Cardiac muscle cell (in vitro differentiated cells and primary cell): Measurements from ENCODE around the gene KLHL2. TPM values are rescaled to one million over a fixed set of nuclear protein-coding genes. Genes with fewer than 3 reads are reported as not detected.

Source experiments
- DNase-seq, 2 donors: peaks; one replicate each; pipeline versions ENCODE4 v3.0.0 to v3.0.0-alpha.2; 2010 to 2017; ENCODE audit warnings: low read depth in 1 of 2, low spot score in 1 of 2
- H3K27ac ChIP-seq: fragments of 200-600 bp; sonication (generic); 2 replicates; pipeline ENCODE4 v1.5.1; 2016
- H3K27me3 ChIP-seq: fragments of 200-600 bp; sonication (generic); 2 replicates; pipeline ENCODE4 v1.6.0; 2016; ENCODE audit warnings: control low read depth
- H3K36me3 ChIP-seq: fragments of 200-600 bp; sonication (generic); 2 replicates; pipeline ENCODE4 v1.5.1; 2016; ENCODE audit warnings: control low read depth
- H3K4me1 ChIP-seq: fragments of 200-600 bp; sonication (generic); 2 replicates; pipeline ENCODE4 v1.8.1; 2017; ENCODE audit warnings: low read depth, mild to moderate bottlenecking, mixed run types
- H3K4me3 ChIP-seq: fragments of 200-600 bp; sonication (generic); 2 replicates; pipeline ENCODE4 v1.5.1; 2016; ENCODE audit warnings: mild to moderate bottlenecking
- H3K9me3 ChIP-seq: fragments of 200-600 bp; sonication (generic); 2 replicates; pipeline ENCODE4 v1.5.1; 2017; ENCODE audit warnings: low read depth, mild to moderate bottlenecking, control low read depth
- CTCF ChIP-seq: IDR thresholded peaks from 2 replicates; pipeline ENCODE4 v1.5.1; 2012; ENCODE audit warnings: low read depth, mild to moderate bottlenecking, low read length
- polyA plus RNA-seq: library from polyadenylated mRNA; unstranded; fragments of >200 nt; fragmentation: Nextera tagmentation; extraction: Ambion mirVana; gene quantifications from 2 replicates; pipeline ENCODE4 v1.2.1, GENCODE V29; 2016
- total RNA-seq: library from RNA; depleted of rRNA; stranded (reverse); fragments of >200 nt; gene quantifications from 2 replicates; pipeline ENCODE4 v1.2.3, GENCODE V29; 2016

Gene KLHL2
- total and polyA plus RNA-seq, 2 experiments from 2014 or later = 39.7 to 39.8 TPM

- Histone ChIP-seq H3K36me3 (no peaks in the 10 kb centered on the region), H3K4me3 (no peak overlapping the region), H3K27ac (no peak overlapping the region), H3K27me3 (no peaks in the 10 kb centered on the region), H3K9me3 (no peaks in the 10 kb centered on the region), H3K4me1 (no peaks in the 10 kb centered on the region)
- peak; percentile 65 for TF ChIP-seq CTCF
- DNase-seq = peak; percentile 58 to 71
Observed at GRCh38 chr4:165355900-165356300, 148.5 kb downstream of the KLHL2 start.

GRCh38 chr4:165359506-165359905 lies 152.1 kb downstream of the KLHL2 start:
- DNase-seq = peak in 1 of 2 donors; percentile 64
- no peaks in the 10 kb centered on the region for H3K27me3 ChIP-seq
- no peaks in the 10 kb centered on the region for H3K36me3 ChIP-seq
- H3K4me3 ChIP-seq = no peak overlapping the region
- no peak overlapping the region for H3K27ac ChIP-seq
- no peak for TF ChIP-seq CTCF
- H3K4me1 ChIP-seq = no peaks in the 10 kb centered on the region
- no peaks in the 10 kb centered on the region for H3K9me3 ChIP-seq

GRCh38 chr4:165360041-165360695 lies 152.8 kb downstream of the KLHL2 start:
- peak in 1 of 2 donors; percentile 79 for DNase-seq
- Histone ChIP-seq H3K9me3 (no peaks in the 10 kb centered on the region), H3K4me1 (no peaks in the 10 kb centered on the region), H3K27ac (no peak overlapping the region), H3K27me3 (no peaks in the 10 kb centered on the region), H3K36me3 (no peaks in the 10 kb centered on the region), H3K4me3 (no peak overlapping the region)
- TF ChIP-seq CTCF = no peak

GRCh38 chr4:165360985-165361670 lies 153.8 kb downstream of the KLHL2 start:
- Histone ChIP-seq H3K4me3 (no peak overlapping the region), H3K36me3 (no peaks in the 10 kb centered on the region), H3K27me3 (no peaks in the 10 kb centered on the region), H3K4me1 (no peaks in the 10 kb centered on the region), H3K27ac (no peak overlapping the region), H3K9me3 (no peaks in the 10 kb centered on the region)
- DNase-seq = no peak
- TF ChIP-seq CTCF = no peak

GRCh38 chr4:165361810-165362209 lies 154.4 kb downstream of the KLHL2 start:
- Histone ChIP-seq H3K36me3 (no peaks in the 10 kb centered on the region), H3K4me1 (no peaks in the 10 kb centered on the region), H3K9me3 (no peaks in the 10 kb centered on the region), H3K27me3 (no peaks in the 10 kb centered on the region), H3K27ac (no peak overlapping the region), H3K4me3 (no peak overlapping the region)
- no peak for DNase-seq
- TF ChIP-seq CTCF = no peak
